ENCODE data around the gene DRAXIN. TPM values are rescaled to one million over a fixed set of nuclear protein-coding genes. Genes with fewer than 3 reads are reported as not detected.
A peak's percentile ranks its signal among the peaks of the same experiment; 100 is the strongest.

The DRAXIN gene
- total RNA-seq, 4 donors from 2014 or later = not detected

DNA sequence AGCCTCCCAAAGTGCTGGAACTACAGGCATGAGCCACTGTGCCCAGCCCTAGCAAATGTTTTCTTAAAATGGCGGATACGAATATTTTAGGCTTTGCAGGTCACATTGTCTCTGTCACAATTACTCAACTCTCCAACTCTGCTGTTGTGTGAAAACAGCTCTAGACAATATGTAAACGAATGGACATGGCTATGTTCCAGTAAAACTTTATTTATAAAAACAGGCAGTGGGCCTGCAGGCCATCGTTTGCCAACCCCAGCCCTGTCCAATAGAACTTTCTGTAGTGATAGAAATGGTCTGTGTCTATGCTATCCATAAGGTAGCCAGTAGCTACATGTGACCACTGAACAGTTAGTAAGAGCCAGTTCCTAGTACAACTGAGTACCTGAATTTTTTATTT lies 31.8 kb upstream of the DRAXIN start:
- TF ChIP-seq POLR2A (IDR thresholded peaks at IDR 0.05) = no peak
- TF ChIP-seq CTCF (IDR thresholded peaks at IDR 0.05 in 4 of 5, conservative IDR thresholded peaks at IDR 0.05 in 1 of 5) = no peak
- no peak overlapping the region for H3K27ac ChIP-seq
- ATAC-seq (no peak), DNase-seq (no peak)
- intact Hi-C loops (cut with DNase I; ENCODE audit: low total_unique reads) = no loop called here
- no peaks in the 10 kb centered on the region for H3K9me3 ChIP-seq
- in situ Hi-C loops (cut with MboI; ENCODE audit: low sequenced_read_pairs in 4 of 4) = loop anchor here (5.0 to 10.0 kb wide), 2 partner anchors 55 to 58 kb away; no protein-coding TSS in a partner anchor
- no peaks in the 10 kb centered on the region for H3K36me3 ChIP-seq
- H3K27me3 ChIP-seq = no peaks in the 10 kb centered on the region
- H3K4me1 ChIP-seq = peaks cover 7 to 10% of the 10 kb centered on the region in 2 donors
- H3K4me3 ChIP-seq = no peak overlapping the region

GRCh38 chr1:11661103-11661502 lies 30.4 kb upstream of the DRAXIN start:
- ATAC-seq = no peak
- Histone ChIP-seq H3K27me3 (no peaks in the 10 kb centered on the region), H3K9me3 (no peaks in the 10 kb centered on the region), H3K36me3 (no peaks in the 10 kb centered on the region), H3K4me1 (no peaks in the 10 kb centered on the region), H3K4me3 (no peak overlapping the region), H3K27ac (no peak overlapping the region)
- no peak for TF ChIP-seq POLR2A (IDR thresholded peaks at IDR 0.05)
- no peak for TF ChIP-seq CTCF (IDR thresholded peaks at IDR 0.05 in 4 of 5, conservative IDR thresholded peaks at IDR 0.05 in 1 of 5)
- intact Hi-C loops (cut with DNase I; ENCODE audit: low total_unique reads) = no loop called here
- no peak for DNase-seq
- in situ Hi-C loops (cut with MboI; ENCODE audit: low sequenced_read_pairs in 4 of 4) = loop anchor here (5.0 to 10.0 kb wide), 2 partner anchors 54 to 56 kb away; no protein-coding TSS in a partner anchor

GRCh38 chr1:11664336-11665065 lies 27.0 kb upstream of the DRAXIN start:
- Histone ChIP-seq H3K4me1 (no peaks in the 10 kb centered on the region), H3K9me3 (no peaks in the 10 kb centered on the region), H3K36me3 (no peaks in the 10 kb centered on the region), H3K27ac (peak overlapping the region; percentile 68 to 82 (median 75)), H3K4me3 (peak overlapping the region; percentile 67 to 75 (median 70)), H3K27me3 (no peaks in the 10 kb centered on the region)
- in situ Hi-C loops (cut with MboI; ENCODE audit: low sequenced_read_pairs in 4 of 4) = loop anchor here (5.0 to 10.0 kb wide), 2 partner anchors 50 to 53 kb away; no protein-coding TSS in a partner anchor
- peak; percentile 69 to 76 for ATAC-seq
- DNase-seq = no peak
- TF ChIP-seq CTCF (IDR thresholded peaks at IDR 0.05 in 4 of 5, conservative IDR thresholded peaks at IDR 0.05 in 1 of 5) (peak in 1 of 5 experiments; percentile 46), POLR2A (IDR thresholded peaks at IDR 0.05) (no peak)
- intact Hi-C loops (cut with DNase I; ENCODE audit: low total_unique reads) = loop anchor here (1.0 to 2.0 kb wide), 2 partner anchors 16 to 55 kb away; partner anchors contain the start of gene MAD2L2

DNA sequence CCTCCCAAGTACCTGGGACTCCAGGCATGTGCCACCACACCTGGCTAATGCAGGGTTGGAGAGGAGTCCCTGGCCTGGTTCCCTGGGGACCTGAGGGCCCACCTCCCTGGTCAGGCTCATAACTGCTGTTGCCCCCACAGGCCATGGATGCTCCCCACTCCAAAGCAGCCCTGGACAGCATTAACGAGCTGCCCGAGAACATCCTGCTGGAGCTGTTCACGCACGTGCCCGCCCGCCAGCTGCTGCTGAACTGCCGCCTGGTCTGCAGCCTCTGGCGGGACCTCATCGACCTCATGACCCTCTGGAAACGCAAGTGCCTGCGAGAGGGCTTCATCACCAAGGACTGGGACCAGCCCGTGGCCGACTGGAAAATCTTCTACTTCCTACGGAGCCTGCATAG lies 23.0 kb upstream of the DRAXIN start:
- peaks cover 0 to 27% of the 10 kb centered on the region in 2 donors for H3K36me3 ChIP-seq
- intact Hi-C loops (cut with DNase I; ENCODE audit: low total_unique reads) = no loop called here

More for the DNA sequence above, 23.0 kb upstream of the DRAXIN start:
- H3K9me3 ChIP-seq = no peaks in the 10 kb centered on the region
- no peak overlapping the region for H3K4me3 ChIP-seq
- H3K27ac ChIP-seq = no peak overlapping the region
- TF ChIP-seq CTCF (IDR thresholded peaks at IDR 0.05 in 4 of 5, conservative IDR thresholded peaks at IDR 0.05 in 1 of 5) = no peak
- TF ChIP-seq POLR2A (IDR thresholded peaks at IDR 0.05) = no peak
- H3K4me1 ChIP-seq = no peaks in the 10 kb centered on the region
- ATAC-seq = no peak
- no peak for DNase-seq
- no peaks in the 10 kb centered on the region for H3K27me3 ChIP-seq
- in situ Hi-C loops (cut with MboI; ENCODE audit: low sequenced_read_pairs in 4 of 4) = loop anchor here in 3 of 4 donors (10.0 kb wide), 1 partner anchor 46 kb away; no protein-coding TSS in a partner anchor
